Metanephros (tissue), 1 donor: ENCODE data around the gene GABARAPL1. TPM values are rescaled to one million over a fixed set of nuclear protein-coding genes. Genes with fewer than 3 reads are reported as not detected.

Experiments used
- total RNA-seq: library from RNA; depleted of rRNA; stranded (reverse); fragments of >200 nt; gene quantifications from one replicate; pipeline ENCODE4 v1.2.3, GENCODE V29; 2014

The GABARAPL1 gene
- total RNA-seq = 93.0 TPM

DNA sequence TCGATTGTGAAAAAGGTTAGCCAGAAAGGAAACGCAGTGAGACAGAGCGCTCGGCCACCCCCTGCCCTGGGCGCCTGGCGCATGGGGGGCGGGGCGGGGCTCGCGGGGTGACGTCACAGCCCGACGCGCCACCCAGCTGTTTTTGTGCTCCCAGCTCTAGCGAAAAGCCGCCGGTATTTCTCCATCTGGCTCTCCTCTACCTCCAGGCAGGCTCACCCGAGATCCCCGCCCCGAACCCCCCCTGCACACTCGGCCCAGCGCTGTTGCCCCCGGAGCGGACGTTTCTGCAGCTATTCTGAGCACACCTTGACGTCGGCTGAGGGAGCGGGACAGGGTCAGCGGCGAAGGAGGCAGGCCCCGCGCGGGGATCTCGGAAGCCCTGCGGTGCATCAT lies at the start of gene GABARAPL1:
Gene GABARAPL1 (plus strand): TSS at position 139 of the 393 bp plus-strand sequence. CDS start 253 bp downstream, at position 392.

DNA sequence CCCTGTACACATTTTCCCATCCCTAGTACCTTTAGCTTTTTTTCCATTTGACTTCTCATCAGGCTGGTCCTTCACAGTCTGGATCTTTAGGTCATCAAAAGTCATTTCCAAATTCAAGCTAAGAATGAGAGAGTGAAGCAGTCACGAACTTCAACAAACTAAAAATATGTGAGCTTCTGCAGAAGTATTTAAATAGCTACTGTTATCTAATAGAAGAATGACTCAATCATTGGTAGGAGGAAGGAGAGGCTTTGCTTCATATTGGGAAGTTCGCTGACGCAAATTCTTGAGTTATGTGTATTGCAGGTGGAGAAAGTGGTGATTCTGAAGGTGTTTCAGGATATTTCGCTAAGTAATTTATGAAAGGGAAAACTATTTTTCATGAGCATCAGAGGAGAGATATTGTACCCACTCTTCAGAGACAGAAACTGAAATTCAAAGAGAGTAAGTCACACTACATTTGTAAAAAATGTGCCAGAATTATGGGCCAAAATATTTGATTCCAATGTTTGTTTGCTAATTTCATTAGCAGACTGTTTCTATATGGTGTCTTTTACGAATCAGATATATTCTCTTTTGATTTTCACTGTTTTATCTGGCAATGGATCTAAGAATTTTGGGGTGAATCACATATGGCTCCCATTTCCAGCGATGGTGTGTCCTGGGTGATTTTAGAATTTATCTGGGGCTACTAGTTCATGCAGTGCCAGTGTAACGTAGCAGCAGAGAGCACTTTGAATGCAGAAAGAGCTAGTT lies 40.5 kb upstream of the GABARAPL1 start, which contains the start of gene OLR1:
Gene OLR1 (minus strand): TSS at position 160 of the 756 bp plus-strand sequence. CDS start 55 bp downstream, at position 105.

DNA sequence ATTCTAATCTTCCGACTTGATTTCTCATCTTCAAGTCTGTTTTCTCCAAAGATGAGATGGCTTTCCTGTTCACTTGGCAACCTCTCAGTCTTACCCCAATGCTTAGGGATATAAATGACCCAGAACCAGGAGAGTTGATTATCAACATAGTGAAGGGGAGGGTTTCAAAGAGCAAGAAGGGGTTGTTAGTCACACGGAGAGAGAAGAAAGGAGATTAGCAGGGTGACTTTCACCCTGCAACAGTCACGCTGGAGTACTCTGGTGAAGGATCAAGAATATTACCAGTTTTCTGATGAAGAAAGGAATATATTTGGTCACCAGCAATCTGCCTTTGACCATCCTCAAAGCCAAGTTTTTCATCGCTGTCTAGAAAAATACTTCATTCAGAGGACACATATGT lies 33.9 kb upstream of the GABARAPL1 start, which contains the start of gene TMEM52B:
Gene TMEM52B (plus strand): TSS at position 212 of the 400 bp plus-strand sequence. CDS start 543 bp downstream, outside the sequence.

Other genes with a start within 250 kb of the GABARAPL1 start
- gene CLEC12A, start 241.5 kb upstream of the GABARAPL1 start, total RNA-seq = 5.2 TPM
- 1.1 TPM for gene CLEC1B, start 213.8 kb upstream of the GABARAPL1 start, total RNA-seq
- 0.88 TPM for gene CLEC12B, start 202.2 kb upstream of the GABARAPL1 start, total RNA-seq
- gene CLEC9A, start 182.2 kb upstream of the GABARAPL1 start, total RNA-seq = 0.93 TPM
- gene CLEC1A, start 113.9 kb upstream of the GABARAPL1 start, total RNA-seq = 6.1 TPM
- gene CLEC7A, start 82.7 kb upstream of the GABARAPL1 start, total RNA-seq = 4.7 TPM
- gene OLR1, start 40.7 kb upstream of the GABARAPL1 start, total RNA-seq = 3.0 TPM
- gene TMEM52B, start 33.8 kb upstream of the GABARAPL1 start, total RNA-seq = 127 TPM
- gene KLRD1, start 95.0 kb downstream of the GABARAPL1 start, total RNA-seq = 0.47 TPM
- 0.41 TPM for gene KLRK1, start 177.2 kb downstream of the GABARAPL1 start, total RNA-seq
- gene KLRC4, start 196.9 kb downstream of the GABARAPL1 start, total RNA-seq = not detected
- not detected for gene KLRC3, start 207.7 kb downstream of the GABARAPL1 start, total RNA-seq
- not detected for gene KLRC2, start 223.1 kb downstream of the GABARAPL1 start, total RNA-seq
- 0.41 TPM for gene KLRC1, start 240.5 kb downstream of the GABARAPL1 start, total RNA-seq